DMS53 treated with DMSO at 0.1 percent for 48 hours (cell line): ENCODE measurements around the gene PLXDC2.
"Not testable (repeated sequence)": the region's sequence is repeated elsewhere in the genome, so short reads cannot be mapped to it uniquely, and the experiment has no call there.

ENCODE experiments used
- DNase-seq: peaks from one replicate; lab custom pipeline; 2025; ENCODE audit not compliant: unreplicated experiment; lab: John Stamatoyannopoulos, UW

PLXDC2 gene

GRCh38 chr10:19971343-19972052 lies 155.3 kb downstream of the PLXDC2 start:
- no peak for DNase-seq

DNA sequence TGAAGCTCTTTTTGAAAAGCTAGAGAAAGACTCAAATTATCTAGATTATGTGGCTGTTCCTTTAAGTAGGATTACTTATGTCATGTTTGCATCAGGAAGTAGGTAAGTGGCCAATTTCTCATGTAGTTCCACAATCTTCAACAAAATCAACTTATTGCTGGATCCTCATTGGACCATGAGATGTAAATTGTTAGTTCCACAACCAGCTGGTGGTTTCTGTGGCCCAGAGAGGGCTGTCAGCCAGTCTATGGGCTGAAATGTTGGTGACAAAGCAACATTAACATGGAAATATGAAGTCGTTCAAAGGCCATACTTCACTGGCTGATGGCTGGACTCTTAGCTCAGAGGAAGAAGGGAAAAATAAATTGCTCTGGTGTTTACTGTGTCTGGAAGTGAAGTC lies 157.9 kb downstream of the PLXDC2 start:
- no peak for DNase-seq

- DNase-seq: no peak
These were observed 158.3 kb downstream of the PLXDC2 start for GRCh38 chr10:19974554-19974953.

DNA sequence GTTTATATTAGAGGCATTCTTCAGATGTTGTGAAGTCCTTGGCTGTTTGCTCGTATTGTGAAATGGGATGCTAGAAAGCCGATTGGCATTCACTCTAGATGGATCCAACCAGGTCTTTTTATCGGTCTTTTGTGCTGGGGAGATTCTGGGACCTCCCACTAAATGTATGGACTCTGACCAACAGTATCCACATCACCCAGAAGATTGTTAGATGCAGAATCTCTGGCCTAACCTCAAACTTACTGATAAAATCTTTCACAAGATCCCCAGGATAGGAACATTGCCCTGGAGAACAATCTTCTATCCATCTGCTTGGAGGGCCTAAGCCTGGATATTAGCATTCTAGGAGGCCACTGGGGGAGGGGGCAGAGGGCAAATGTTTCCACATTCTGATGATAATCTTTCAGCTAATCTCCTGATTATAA lies 160.9 kb downstream of the PLXDC2 start:
- DNase-seq: no peak

DNA sequence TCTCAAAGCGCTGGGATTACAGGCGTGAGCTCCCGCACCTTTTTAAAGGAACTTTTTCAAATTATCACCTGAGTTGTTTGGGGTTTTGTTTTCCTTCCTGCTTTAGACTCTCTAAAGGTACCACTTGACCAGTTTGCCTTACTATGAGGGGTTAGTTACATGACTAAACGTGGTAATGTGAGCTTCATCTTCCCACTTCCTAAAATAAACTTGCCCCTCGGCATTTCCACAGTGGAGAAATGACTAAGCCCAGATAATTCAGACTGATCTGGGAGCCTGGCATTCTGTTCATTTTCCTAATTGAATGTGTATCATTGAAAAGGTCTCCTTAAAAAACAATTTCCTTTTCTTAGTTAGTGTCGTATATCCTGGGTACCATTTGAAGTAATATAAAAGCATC lies 163.4 kb downstream of the PLXDC2 start:
- no peak for DNase-seq

DNA sequence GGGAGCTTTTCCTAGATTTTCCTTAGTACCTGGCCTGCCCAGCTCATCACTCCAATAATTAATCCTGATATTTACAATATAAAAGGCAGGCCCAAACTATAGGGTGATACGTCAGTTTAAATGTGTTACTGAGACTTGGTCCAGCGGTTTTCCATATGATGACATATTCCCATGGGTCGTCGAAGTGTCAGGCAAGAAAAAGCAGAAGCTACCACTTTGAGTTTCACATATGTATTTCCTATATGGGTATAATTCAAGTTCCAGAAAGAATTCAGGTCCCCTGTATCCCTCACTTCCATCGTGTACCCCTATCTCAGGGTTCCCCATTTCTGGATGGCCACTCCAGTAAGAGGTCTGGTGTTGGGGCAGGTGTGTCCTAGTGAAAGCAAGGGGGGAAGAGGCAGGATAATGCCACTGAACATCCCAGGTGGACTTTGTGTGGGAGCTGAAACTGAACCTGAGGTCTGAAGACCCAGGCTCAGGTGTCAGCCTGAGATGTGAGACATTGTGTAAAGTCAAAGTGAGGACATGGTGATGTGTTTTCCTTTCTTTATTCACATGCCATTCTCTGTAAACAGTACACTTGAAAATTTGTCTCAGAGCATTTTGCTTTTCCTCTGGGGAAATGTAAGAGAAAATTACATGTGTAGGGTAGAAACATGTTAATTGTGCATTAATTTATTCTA lies 167.8 kb downstream of the PLXDC2 start:
- no peak for DNase-seq

GRCh38 chr10:19985745-19986144 lies 169.5 kb downstream of the PLXDC2 start:
- no peak for DNase-seq

- DNase-seq: no peak
These were observed 170.4 kb downstream of the PLXDC2 start for GRCh38 chr10:19986591-19986990.

DNA sequence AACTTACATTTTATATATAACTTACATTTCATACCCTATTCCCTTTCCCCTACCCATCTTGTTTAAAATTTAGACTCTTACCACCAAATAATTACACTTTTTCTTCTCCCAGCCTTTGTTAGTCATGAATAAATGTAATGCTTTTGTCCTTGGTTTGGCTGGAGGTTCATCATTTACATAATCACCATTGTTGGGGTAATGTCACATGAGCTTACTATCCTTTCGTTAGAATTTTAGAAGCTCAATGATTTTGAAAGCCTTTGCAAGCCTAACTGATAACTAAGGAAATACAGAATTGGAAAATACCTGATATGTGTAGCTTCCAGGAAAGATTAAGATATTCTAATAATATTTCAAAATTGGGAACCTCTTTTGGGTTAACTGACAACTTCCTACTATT lies 171.7 kb downstream of the PLXDC2 start:
- DNase-seq: no peak

DNA sequence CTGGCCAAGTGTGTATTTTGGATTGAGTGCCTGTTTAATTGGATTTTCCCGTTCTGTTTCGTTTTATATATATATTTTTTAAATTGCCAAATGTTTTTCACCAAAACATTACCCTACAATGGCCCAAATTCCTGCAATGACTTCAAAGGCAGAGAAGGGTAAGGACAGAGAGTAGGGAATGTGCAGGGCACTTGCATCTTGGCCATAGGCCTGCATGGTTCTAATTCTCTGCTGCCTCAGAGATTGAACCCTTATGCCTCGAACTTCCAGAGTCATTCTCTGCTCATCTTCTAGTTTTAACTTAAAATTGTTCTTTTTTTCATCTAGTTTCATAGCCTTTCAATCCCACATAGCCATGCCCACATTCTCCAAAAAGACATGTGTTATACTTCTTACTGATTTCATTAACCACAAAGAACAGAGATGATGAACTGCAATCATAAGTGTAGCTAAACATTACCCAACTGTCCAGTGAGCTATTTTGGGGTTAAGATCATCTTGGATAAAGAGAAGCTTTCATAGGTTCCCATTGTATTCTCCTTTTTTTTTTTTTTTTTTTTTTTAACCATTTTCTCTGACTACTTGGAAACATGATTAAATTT lies 177.6 kb downstream of the PLXDC2 start:
- DNase-seq: no peak

GRCh38 chr10:19998482-19998881 lies 182.2 kb downstream of the PLXDC2 start:
- DNase-seq: no peak

DNA sequence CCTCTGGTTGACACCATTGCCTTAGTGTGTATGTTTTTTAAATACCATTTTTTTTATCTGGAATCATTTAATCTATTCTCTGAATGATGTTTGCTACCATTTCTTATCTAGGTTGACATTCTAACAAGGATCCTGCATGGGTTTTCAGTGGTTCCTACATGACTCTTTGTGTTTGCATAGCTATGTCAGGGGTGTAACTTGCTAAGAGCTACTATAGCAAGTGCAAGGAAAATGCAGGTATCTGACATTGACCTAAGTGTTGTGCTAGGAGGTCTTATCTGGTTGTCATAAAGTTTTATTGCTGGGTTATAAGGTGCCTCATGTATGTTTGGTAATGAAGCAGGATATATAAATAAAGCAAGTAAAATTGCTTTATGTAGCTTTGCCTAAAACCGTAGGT lies 183.2 kb downstream of the PLXDC2 start:
- DNase-seq: no peak

DNA sequence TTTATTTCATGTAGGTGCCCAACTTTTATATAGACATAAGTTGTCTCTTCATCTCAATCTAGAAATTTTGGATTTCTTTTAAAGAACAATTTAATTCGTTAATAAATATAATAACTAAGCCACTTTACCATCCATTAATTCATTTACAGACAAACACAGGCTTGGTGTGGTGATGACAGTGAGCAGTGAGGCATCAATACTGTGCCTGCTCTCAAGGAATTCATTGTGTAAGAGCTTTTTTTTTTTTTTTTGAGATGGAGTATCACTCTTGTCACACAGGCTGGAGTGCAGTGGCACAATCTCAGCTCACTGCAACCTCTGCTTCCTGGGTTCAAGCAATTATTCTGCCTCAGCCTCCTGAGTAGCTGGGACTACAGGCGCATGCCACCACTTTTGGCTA lies 185.8 kb downstream of the PLXDC2 start:
- not testable (repeated sequence) for DNase-seq

DNA sequence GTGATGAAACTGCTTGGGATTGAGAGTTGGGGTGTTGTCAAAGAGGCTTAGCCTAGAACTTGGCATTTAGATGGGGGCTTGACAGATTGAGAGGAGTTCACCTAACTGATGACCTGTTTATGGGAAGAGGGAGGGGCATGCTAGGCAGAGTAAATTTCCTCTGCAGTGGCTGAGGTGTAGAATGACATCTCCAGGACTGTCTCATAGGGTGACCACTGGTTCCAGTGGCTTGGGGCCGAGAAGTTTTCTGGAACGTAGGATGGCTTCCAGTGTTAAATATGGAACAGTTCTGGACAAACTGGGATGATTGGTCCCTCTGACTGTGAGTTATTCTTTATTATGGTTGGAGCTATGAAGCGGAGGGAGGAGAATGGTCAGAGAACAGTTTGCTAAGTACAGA lies 186.4 kb downstream of the PLXDC2 start:
- no peak for DNase-seq

DNA sequence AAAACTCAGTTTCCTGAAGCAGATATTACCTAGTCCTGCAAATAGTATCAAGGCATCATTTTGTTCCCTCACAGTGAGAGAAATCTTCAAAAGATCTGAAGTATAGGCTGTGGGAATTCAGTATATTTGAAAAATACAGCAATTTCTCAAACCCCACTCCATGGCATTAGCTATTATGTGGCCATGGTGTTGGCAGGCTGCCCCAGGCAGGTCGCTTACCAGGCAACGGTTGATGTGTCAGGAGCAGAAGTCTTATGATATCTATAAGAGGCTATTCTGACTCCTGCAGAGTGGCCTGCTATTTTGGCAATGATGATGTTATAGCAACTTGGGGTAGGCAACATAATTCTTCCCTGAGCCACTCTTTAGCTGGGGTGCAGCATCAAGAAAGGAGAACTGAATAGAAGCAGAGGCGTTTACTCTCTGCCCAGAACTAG lies 187.9 kb downstream of the PLXDC2 start:
- no peak for DNase-seq

- no peak for DNase-seq
These were observed 189.4 kb downstream of the PLXDC2 start for GRCh38 chr10:20005638-20006037.

DNA sequence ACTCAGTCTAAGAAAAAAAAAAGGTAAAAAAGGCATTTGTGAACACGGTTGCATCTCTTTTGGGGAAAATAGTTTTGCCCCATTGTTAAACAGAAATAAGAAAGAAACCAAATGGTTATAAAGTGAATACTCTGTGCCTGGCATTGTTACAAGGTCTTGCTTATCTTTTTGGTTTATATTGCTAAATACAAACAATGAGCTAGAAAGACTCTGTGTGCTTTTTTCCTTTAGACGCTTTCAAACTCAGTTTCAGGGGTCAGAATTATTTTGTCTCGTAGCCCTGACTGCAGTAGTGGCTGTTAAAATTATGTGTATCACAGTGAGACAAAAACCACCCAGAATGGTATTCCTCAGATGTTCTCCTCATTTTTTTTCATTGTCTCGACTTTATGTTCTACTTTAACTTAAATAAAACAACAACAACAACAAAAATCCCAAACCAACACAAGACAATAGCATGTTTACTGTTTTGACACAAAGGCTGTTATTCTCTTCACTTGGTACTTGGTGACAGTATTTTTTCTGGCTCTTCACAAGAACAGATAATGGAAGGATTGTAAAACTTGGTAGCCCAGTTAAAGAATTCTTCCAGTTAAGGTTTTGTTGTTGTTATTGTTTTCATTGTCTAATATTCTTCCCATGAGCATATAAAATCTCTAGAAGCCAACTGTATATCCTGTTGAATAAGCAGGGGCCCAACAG lies 190.1 kb downstream of the PLXDC2 start:
- DNase-seq: no peak

GRCh38 chr10:20007426-20007825 lies 191.2 kb downstream of the PLXDC2 start:
- DNase-seq: no peak

DNA sequence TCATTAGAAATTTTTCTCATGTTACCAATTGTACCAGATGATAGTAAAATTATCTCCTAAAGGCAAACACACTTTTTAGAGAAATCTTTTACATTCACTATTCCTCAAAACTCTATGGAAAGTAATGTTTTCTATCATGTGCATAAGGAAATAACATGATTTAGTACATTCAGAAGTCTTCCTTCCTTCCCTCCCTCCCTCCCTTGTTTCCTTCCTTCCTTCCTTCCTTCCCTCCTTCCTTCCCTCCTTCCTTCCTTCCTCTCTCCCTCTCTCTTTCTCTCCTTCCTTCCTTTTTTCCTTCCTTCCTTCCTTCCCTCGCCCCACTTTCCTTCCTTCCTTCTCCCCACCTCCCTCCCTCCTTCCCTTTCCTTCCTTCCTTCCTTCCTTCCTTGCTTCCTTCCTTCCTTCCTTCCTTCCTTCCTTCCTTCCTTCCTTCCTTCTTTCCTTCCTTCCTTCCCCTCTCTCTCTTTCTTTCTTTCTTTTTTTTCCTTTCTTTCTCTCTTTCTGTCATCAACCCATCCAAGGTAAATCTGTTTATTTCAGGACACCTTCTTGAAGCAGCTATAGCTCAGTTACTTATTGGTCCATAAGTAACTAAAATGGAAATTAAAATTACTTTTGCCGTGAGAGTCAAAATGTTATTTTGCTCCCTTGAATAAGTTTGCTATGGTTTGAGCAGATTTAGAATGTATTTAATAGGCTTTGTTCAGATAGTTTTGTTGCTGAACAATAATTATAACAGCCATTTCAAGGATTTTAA lies 197.9 kb downstream of the PLXDC2 start:
- DNase-seq: no peak

GRCh38 chr10:20017961-20018360 lies 201.7 kb downstream of the PLXDC2 start:
- no peak for DNase-seq

- no peak for DNase-seq
These were observed 204.4 kb downstream of the PLXDC2 start for GRCh38 chr10:20020677-20021076.
